ENCODE measurements around the gene PRUNE2.

PRUNE2 gene

DNA sequence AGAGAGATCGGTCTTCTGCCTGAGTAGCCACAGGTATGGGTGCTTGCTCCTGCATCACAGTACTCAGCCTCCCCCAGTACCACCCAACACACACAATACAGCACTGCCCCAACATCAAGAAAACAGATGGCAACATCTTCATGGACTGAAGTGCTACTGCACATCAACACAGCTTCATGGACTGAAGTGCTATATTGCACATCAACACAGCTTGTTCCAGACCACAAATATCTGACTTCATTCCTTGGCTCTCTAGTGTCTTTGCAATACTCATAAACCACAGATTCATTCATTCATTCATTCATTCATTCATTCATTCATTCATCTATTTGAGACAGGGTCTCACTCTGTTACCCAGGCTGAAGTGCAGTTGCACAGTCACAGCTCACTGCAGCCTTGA, 172.8 kb downstream of the PRUNE2 start:
- no peak for DNase-seq (ENCODE audit: low read depth)

DNA sequence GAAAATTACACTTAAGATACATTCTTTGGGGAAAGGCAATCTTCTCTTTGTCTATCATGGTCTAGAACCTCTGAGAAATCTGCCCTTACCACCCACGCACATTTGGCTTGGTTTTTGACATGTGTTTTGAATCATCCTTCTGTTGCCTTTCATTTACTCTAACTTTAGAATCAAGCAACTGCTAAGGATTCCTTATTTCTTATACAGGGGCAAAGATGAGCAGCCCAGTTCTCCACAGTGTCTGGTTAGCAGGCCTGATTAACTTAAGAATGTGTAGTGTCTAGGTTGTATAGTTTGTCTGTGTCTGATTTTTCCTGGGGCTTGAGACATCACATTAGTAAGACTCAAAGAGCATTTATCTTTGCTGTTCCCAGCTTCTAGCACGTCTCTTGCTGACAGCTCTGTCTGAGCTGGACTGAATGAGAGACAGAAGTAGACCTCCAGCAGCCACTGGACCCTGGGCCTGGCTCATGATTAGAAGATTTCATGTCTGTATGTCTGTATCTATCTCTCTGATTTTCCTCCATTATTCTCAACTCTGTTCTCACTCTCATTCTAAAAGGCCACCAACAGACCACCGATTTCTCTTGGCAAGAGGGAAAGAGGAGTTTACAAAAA, 173.5 kb downstream of the PRUNE2 start:
- DNase-seq (ENCODE audit: low read depth): no peak

DNA sequence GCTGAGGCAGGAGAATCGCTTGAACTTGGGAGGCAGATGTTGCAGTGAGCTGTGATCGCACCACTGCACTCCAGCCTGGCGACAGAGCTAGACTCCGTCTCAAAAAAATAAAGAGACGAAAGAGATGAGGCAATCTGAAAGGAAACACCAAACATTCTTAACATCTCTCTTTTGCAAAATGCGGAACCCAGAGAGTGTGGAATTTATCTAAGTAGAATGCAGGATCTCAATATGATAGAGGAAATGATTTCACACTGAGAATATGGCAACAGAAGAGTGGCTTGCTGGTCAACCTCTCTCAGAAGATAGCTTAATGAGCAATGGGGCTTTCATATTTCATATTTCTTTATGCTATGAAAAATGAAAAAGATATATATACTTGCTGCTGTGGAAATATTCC, 175.1 kb downstream of the PRUNE2 start:
- DNase-seq (ENCODE audit: low read depth): no peak

DNA sequence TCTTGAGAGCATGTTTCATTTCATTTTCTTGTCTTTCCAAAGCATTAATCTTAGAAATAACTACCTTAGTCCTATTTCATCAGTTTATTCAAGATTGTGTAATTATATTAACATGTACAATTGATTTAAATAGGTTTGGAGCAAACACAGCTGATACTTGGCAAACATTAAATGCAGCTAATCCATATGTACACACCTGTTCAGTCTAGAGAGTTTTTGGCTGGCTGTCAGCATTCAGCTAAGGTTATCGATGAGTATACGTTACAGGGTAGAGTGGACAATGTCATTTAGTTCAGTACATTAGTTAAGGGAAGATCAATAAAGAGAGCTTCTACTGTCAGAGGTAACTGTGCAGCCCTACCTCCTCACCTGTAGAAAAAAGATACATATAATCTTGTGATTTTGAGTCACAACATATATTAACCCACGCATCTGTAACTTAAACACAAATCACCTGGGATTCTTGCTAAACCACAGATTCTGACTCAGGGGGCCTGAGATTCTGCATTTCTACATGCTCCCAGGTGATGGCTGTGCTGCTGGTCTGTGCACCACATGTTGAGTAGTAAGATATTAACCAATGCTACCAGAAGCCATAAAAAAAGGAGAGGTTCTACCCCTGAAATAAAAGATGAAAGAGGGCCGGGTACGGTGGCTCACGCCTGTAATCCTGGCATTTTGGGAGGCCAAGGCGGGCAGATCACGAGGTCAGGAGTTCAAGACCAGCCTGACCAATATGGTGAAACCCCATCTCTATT, 175.8 kb downstream of the PRUNE2 start:
- no peak for DNase-seq (ENCODE audit: low read depth)

DNA sequence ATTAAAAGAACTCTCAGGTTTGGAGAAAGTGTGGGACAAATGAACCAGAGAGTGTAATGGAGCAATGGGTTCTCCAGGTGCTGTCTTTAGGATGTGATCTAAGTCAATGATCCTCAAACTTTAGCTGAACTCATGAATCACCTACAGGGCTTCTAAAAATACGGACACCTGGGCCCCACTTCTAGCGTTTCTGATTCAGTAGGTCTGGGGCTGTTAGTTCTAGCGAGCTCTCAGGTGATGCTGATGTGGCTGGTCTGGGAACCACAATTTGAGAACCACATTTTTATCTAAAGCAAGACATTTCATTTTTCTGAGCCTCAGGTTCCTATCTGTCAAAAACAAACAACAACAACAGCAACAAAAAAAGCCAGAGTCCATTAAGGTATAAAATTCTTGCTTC, 176.8 kb downstream of the PRUNE2 start:
- no peak for DNase-seq (ENCODE audit: low read depth)

DNA sequence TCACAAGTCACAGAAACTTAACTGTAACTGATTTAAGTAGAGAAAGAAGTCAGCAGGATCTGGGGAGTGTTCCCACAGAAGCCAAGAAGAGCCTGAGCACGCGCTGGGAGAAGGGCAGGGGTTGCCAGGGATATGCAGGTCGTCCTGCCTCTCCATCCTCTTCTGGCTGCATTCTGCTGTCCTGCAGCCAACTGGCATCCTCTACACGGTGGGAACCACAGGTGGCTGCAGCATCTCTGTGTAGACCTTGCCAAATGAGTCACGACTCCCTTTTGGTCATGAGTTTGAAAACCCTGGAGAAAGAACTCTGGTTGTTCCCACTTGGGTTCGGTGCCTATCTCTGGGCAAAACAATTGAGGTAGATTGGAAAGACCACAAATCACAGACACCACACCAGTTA, 180.0 kb downstream of the PRUNE2 start:
- DNase-seq (ENCODE audit: low read depth): no peak

DNA sequence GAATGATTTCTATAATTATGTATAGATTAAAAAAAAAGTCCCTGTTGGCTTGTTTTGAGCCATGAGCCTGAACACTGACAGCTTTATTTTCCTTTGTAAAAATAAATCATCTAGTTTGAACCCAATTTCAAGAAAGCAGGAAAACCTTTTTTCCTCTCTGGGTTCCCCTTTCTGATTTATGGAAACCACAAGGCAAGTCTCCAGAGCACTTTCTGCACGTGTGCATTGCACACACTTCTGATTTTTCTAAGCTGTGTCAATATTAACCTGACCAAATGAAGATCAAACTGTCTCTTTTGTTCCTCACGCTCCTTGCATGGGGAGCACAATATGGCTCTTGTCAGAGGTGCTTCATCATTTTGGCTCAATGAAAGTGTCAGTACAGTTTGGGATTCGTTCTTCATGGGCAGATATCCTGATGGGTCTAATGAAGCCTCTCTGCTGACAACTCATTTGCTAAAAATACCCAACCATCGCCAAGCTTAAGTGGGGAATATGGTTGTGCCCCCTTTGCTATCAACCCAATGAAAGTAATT, 180.8 kb downstream of the PRUNE2 start:
- no peak for DNase-seq (ENCODE audit: low read depth)

DNA sequence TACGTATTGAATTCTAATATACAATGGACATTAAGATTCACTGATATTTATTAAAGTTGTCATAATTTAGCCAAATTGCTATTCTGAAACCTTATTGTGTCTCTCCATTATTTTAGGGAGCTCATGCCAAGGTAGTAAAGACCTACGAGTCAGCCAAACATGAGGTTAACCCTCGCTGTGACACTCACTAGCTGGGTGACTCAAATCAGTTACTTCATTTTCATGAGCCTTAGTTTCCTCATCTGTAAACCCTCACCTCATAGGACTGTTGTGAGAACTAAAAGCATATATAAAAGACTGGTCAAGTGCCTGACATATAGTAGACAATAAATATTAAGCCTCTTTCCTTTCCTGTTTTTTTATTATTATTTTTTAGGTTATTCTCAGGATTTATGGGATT, 185.7 kb downstream of the PRUNE2 start:
- no peak for DNase-seq (ENCODE audit: low read depth)

DNA sequence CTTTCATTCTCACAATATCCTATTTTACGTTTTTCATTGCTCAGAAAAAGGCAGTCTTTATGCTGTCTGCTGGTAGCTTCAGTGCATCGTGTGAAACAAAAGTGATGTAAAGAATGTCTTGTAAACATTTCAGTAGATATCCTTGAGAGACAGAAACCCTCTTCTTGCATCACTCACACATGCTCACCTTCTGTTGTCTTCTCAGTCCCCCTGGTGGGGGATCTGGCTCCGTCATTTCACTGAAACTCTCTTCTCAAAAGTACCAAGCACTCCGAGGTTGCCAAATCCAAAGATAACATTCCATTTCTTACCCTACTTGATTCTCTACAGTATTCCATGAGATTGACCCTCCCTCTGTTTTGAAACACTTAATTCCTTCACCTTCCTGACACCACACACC, 187.7 kb downstream of the PRUNE2 start:
- no peak for DNase-seq (ENCODE audit: low read depth)

DNA sequence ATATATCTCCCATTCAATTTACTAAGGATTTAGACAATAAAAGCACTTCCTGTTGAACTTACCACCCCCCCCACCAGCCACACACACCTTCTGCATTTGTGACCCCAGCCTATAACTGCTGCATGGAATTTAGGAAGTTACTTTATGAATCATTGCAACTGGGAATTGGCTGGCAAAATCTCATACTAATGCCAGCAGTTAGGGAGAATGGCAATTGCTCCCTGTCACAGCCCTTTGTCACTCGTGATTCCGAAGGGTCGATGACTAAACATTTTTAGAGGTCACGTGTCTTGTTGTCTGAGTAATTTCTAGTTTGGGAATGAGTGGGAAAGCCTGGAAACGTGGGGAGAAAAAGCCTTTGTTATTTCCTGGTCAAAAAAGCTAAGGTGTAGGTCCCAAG, 188.3 kb downstream of the PRUNE2 start:
- DNase-seq (ENCODE audit: low read depth): no peak

DNA sequence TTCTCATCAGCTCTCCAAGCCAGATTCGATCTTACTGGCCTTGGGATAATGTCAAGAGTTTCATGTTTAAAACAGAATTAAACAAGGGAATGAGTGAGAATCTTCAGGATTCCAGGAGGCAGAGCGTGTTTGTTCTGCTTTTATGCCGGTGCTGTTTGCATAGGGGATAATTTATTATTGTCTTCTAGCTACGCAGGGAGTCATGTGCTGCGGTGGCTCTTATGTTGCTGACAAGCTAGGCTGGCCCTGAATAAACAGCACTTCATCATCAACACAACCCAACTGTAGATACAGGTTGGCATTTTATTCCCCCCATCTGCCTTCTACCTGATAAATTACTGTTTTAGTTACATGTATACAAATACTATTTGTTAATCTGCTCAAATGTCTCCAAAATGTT, 188.7 kb downstream of the PRUNE2 start:
- DNase-seq (ENCODE audit: low read depth): no peak

DNA sequence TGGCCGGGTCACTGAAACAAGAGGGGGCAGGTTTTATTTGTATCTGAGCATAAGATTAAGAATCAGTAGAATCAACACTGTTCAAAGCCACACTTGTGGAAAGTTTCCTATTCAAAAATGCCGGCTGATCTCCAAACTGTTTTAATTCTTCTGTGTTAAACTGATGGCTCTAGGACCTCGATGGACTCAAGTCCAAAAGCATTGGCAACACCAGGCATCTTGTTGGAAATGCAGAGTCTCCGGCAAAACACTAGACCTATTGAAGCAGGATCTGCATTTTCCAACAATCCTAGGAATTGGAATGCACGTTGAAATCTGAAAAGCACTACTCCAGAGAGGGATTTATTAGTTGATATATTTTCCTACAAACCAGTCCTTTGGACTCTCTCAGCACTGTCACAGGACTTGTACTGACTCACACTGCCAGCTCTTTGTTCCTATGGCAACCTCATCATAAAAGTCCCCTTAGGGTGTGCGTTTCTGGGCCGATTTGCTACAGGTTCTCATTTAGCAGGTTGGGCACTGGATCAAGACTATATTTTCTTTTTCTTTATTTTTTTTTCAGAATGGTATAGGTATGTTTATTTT, 189.7 kb downstream of the PRUNE2 start:
- DNase-seq (ENCODE audit: low read depth): no peak

DNA sequence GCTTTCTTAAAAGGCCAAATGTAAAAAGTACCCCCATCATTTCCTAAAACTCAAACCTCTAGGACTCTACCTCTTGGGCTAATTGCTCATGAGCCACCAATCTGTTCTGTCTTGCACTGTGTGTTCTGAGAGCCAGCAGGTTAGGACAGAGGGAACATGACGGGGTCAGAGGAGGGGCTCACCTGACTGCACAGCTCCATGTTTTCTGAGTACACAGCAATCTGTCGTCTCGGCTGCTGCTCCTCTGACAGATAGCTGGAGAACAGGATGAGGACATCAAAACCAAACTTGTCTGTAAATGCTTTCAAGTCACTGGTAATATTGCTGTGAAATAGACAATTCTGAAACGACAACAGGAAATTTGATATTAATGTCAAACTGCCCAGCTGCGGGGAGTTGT, 192.5 kb downstream of the PRUNE2 start:
- DNase-seq (ENCODE audit: low read depth): no peak

DNA sequence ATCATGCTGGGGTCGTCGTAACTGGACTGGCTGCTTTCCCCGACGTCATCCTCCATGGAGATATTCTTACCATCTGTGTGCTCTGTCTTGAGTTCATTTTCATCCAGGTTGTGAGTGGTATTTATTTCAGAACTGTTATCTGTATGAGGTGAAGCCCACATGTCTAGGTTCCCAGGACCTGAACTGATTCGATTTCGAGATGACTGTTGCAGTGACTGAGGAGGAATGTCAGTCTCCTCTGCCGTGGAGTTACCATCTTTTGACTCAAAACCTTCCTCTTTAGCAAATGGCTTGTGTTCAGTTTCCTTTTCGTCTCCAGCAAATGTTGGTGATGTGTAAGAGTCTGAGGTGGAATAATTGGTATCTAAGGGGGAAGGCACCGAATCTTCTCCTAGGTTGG, 196.9 kb downstream of the PRUNE2 start:
- DNase-seq (ENCODE audit: low read depth): no peak

DNA sequence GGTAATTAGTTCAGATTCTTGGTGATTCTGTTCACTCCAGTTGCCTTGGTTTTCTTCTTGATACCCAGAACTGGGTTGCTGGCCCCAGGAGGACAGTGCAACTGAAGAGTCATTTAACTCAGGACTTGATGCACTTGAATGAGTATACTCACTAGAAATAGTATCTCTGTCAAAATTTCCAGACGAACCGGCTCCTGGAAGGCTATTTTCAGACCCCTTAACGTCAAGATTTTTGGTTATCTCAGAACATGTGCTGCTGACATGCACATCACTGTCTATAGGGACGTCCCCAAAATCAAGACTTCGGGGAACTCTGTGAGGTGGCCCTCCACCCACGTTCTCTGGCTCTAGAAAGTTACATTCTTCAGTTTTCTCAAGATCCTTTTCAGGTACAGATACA, 198.4 kb downstream of the PRUNE2 start:
- DNase-seq (ENCODE audit: low read depth): no peak

DNA sequence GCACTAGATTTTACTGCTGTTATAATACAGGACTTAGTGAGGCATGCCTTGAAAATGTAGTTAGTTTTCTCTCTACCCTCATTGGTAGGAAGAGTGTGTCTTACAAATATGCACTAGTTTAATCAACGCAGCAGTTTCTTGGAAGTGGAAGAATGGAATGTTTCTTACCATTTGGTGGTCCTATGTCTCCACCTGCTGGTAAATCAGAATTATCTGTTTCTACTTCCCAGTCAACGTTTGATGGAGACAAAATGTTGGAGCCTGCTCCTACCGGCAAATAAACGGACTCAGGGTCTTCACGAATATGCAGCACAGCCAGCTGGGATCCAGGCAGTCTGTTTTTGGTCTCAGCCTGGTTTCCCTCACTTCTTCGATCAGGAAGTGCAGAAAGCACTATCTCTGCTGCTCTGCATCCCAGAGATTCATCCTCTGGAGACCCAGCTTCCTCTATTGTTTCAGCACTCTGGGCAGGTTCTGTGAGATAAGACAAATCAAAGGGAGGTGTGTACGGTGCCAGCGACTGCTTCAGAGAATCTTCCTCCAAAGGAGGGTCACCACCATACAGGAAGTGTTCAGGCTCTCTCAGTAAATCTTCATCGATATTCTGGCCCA, 201.2 kb downstream of the PRUNE2 start:
- DNase-seq (ENCODE audit: low read depth): no peak

DNA sequence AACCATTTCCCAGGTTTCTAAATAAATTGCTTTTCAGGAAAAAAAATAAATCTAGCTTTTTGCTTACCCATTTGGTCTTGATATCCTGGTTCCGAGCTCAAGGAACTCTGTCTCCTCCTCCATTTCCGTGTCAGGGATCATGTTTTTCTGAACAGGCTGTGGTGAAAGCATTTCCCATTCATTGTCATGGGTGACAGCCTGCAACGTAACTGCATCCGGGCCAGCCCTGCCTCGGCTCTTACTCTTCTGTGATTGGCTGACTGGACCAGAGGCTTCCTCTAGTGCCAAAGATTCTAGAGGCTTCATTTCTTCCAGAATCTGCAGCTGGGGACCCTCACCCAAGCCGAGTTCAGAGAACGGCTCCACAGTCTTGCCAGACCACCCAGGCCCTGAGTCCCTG, 202.6 kb downstream of the PRUNE2 start:
- DNase-seq (ENCODE audit: low read depth): no peak

DNA sequence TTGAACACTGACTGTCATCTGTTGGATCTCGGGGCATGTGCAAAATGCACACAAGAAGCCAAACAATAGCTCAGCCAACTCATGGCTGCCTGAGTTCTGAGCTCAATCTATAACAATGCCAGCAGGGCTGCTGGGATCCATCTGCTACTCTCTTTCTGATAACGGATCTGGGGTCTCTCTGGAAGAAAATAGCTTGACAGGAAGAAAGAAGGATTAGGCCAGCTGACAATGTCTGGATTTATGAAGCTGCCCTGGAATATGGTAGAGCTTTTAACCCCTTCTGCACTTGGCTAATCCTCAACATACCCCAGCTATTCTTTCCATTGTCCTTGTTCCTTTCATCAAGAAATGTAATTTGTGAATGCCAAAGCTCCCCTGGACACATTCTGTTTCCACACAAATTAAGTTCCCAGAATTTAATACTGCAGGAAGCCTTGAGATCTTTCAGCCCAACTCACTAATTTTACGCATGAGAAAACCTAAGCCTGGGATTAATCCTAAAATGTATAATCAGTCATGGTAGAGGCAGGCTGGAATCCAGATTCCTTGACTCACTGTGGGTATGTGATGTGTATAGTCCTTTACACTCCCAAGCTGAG, 204.4 kb downstream of the PRUNE2 start:
- DNase-seq (ENCODE audit: low read depth): no peak

DNA sequence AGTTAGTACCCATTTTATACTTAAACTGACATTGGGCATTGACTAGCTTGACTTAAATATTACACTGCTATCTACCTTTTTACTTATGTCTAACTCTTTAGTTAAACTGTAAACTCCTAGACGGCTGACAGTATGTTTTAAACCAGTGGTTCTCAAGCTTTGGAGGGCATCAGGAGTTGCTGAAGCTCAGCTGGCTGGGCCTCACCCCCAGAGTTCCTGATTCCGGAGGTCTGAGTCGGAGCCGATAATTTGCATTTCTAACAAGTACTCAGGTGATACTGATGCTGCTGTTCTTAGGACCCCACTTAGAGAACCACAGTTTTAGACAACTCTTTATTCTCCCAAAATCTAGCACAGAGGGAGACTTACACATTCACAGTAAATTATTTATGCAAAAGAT, 205.0 kb downstream of the PRUNE2 start:
- DNase-seq (ENCODE audit: low read depth): no peak

DNA sequence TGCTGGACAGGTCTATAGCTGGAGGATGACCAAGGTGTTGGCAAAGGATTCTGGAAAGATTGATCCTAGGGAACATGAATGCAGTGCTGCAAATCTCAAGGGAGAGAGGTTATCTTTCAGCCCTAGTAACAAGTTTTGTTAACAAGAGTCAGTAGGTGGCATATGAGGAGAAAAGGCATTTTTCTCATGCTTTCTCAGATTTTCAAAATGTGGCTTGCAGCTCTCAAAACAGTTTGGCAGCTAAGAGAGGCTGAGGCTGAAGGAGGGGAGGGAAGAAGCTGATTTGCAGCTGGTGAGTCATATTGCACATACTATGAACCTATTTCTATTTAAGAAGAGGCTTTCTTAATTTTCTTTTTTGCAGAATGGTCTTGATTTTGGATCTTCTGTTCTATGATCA, 205.9 kb downstream of the PRUNE2 start:
- no peak for DNase-seq (ENCODE audit: low read depth)

DNA sequence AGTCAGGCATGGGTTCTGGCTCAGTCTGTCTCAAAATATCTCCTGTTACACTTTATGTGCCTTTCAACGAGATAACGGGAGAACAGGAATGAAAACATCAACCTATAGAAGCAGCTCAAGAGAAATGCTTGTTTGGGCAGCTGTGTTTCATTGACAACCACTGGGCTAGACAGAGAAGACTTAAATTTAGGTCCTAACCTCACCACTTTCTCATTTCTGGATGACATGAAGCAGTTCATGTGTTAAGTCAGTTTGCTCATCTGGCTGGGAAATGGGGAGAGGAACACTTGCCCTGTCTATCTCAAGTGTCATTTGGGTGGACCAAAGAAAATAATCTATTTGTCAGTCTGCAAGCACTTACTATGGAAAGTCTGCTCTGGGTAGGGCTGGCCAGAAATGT, 208.4 kb downstream of the PRUNE2 start:
- no peak for DNase-seq (ENCODE audit: low read depth)

DNA sequence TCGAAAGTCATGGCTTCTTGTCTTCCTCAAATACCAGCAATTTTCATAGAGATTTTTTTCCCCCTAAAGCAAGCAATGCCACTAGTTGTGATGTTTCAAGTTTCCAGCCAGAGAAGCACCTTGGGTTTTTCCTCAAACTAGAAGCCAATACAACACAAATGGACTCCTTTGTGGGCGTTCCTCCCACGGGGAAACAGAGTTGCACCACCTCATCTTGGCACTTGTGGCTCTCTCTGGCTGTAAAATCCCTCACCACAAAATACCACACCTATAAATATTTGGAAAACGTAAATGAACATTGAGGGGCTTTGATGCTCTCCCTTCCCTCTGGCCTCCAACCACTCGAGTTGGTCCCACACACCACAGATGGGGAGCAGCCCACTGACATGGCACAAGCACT, 208.8 kb downstream of the PRUNE2 start:
- DNase-seq (ENCODE audit: low read depth): no peak

DNA sequence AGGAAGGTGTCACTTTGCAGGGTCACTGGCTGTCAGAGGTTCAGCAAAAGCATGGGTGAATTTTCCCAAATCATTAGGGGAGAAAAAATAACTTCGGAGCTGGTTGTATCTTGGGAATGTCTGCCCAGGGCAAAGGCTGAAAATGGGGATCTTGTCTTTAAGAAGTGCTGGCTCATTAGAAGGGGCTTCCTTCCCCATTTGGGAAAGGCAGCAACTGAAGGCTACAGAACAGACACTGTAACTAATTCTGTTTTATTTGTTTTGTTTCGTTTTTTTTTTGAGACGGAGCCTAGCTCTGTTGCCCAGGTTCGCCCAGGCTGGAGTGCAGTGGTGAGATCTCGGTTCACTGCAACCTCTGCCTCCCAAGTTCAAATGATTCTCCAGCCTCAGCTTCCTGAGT, 212.0 kb downstream of the PRUNE2 start:
- DNase-seq (ENCODE audit: low read depth): no peak

Data from activated gamma-delta T cell treated with anti-CD3 and anti-CD28 coated beads, Interleukin-2, amount 50 U/mL, for 16 hours (primary cell).